Cerebellar nuclear complex (tissue), 1 donor: ENCODE measurements around the gene CTSF.

ENCODE experiments used
- DNase-seq, 2 experiments: peaks; one replicate each; lab custom pipeline; 2025; lab: John Stamatoyannopoulos, UW

CTSF gene

GRCh38 chr11:66532784-66533183, 35.6 kb downstream of the CTSF start:
- DNase-seq, result no peak

- DNase-seq, result no peak
Measured at GRCh38 chr11:66531841-66532240, 36.6 kb downstream of the CTSF start.

- no peak for DNase-seq
Measured at GRCh38 chr11:66530927-66531709, 37.3 kb downstream of the CTSF start.

GRCh38 chr11:66529655-66530054, 38.8 kb downstream of the CTSF start:
- no peak for DNase-seq

- no peak for DNase-seq
Measured at GRCh38 chr11:66529069-66529468, 39.3 kb downstream of the CTSF start.

- no peak for DNase-seq
Measured at GRCh38 chr11:66524304-66525040, 43.9 kb downstream of the CTSF start.

GRCh38 chr11:66523611-66524010, 44.8 kb downstream of the CTSF start:
- DNase-seq, result no peak
